ENCODE results near the gene ADAM10.

Gene ADAM10

DNA sequence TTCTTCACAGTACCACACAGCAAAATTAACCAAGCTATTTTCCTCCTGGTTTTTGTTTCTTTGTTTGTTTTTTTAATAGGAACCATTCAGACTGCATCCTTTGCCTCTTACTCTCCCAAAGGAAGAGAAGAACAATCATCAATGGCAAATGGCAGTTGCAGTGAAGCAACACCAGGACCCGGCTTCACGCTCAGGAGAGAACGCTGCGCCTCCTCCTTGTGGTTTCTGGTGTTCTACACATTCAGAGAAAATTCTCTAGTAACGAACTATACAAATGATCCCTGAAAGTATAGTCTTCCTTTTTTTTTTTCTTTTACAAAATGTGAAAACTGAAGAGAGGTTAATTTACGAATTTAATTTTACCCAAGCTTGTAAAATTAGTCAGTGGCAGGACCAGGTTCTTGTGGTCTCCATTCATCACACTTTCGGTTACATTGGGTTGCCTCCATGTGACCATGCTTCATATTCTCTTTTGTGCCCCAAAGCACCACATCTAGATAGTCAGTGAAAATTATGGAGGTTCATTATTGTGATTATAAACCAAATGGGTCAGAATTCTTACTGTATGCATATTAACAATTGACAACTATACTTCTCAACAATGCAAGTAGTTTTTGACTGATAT is 11.0 kb upstream of the ADAM10 start:
- TF ChIP-seq, protein P1, sequence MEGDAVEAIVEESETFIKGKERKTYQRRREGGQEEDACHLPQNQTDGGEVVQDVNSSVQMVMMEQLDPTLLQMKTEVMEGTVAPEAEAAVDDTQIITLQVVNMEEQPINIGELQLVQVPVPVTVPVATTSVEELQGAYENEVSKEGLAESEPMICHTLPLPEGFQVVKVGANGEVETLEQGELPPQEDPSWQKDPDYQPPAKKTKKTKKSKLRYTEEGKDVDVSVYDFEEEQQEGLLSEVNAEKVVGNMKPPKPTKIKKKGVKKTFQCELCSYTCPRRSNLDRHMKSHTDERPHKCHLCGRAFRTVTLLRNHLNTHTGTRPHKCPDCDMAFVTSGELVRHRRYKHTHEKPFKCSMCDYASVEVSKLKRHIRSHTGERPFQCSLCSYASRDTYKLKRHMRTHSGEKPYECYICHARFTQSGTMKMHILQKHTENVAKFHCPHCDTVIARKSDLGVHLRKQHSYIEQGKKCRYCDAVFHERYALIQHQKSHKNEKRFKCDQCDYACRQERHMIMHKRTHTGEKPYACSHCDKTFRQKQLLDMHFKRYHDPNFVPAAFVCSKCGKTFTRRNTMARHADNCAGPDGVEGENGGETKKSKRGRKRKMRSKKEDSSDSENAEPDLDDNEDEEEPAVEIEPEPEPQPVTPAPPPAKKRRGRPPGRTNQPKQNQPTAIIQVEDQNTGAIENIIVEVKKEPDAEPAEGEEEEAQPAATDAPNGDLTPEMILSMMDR (IDR thresholded peaks at IDR 0.05; ENCODE audit: low read depth, low read length), result no peak
- H3K4me3 ChIP-seq (ENCODE audit: low read depth, low read length), result no peak overlapping the region
- no peak for DNase-seq (ENCODE audit: low read depth, low spot score)
- in situ Hi-C loops (cut with HindIII; ENCODE audit: low sequenced_read_pairs), result no loop called here

DNA sequence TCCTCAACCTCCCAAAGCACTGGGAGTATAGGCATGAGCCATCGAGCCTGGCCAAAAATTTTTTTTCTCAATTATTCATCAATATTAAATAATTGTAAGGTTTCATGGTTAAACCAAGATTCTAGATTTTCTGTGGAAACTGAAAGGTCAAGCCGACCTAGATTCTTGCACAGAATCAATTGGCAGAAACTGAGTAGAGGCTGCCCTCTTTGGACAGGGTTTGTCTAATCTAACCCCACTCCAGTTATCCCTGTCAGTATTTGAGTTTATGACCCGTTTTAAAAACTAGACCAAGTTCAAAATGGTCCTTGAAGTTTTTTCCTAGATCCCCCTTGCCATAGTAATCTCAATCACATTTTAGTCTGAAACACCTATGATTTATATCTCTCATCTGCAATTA is 8.6 kb upstream of the ADAM10 start:
- no peak overlapping the region for H3K4me3 ChIP-seq (ENCODE audit: low read depth, low read length)
- TF ChIP-seq, protein P1 (IDR thresholded peaks at IDR 0.05; ENCODE audit: low read depth, low read length), result peak; percentile 34
- in situ Hi-C loops (cut with HindIII; ENCODE audit: low sequenced_read_pairs), result no loop called here
- no peak for DNase-seq (ENCODE audit: low read depth, low spot score)

DNA sequence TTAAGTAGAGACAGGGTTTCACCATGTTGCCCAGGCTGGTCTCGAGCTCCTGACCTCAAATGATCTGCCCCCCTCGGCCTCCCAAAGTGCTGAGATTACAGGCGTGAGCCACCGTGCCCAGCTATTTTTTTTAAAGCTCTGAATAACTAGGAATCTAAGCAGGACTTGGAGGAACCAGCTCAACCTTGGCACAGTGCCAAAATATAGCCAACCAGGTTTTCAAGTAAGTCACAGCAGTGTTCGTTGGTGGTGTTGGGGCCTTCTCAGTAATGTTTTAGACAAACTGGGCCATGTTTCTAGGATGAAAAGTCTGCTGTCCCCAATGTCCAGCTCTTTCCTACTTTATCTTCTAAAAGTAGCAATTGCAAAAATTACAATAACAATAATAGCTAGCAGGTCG is 6.4 kb upstream of the ADAM10 start:
- no peak for DNase-seq (ENCODE audit: low read depth, low spot score)
- H3K4me3 ChIP-seq (ENCODE audit: low read depth, low read length), result no peak overlapping the region
- in situ Hi-C loops (cut with HindIII; ENCODE audit: low sequenced_read_pairs), result no loop called here
- TF ChIP-seq, protein P1 (IDR thresholded peaks at IDR 0.05; ENCODE audit: low read depth, low read length), result no peak

DNA sequence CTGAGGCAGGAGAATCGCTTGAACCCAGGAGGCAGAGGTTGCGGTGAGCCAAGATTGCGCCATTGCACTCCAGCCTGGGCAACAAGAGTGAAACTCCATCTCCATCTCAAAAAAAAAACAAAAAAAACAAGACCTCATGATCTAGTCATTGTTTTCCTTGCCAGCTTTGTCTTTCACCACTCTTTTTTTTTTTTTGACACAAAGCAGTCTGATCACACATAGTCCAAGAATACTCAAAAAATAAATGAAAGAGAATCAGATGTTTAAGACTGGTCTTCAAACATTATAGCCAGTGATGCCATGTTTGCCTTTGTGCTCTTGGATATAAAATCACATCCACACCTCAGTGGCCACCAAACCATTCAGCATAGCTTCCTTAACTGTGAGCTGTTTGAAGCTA is 5.8 kb upstream of the ADAM10 start:
- in situ Hi-C loops (cut with HindIII; ENCODE audit: low sequenced_read_pairs), result no loop called here
- DNase-seq (ENCODE audit: low read depth, low spot score), result no peak
- TF ChIP-seq, protein P1 (IDR thresholded peaks at IDR 0.05; ENCODE audit: low read depth, low read length), result no peak
- no peak overlapping the region for H3K4me3 ChIP-seq (ENCODE audit: low read depth, low read length)

DNA sequence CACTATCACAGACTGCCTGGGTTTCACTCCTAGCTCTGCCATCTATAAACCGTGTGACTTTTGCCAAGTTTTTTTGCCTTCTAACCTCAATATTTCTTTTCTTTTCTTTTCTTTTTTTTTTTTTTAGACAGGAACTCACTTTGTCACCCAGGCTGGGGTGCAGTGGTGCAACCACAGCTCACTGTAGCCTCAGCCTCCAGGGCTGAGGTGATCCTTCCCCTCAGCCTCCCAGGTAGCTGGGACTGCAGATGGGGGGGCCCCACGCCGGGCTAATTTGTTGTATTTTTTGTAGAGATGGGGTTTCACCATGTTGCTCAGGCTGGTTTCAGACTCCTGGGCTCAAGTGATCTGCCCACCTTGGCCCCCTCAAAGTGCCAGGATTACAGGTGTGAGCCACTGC is 3.2 kb upstream of the ADAM10 start:
- in situ Hi-C loops (cut with HindIII; ENCODE audit: low sequenced_read_pairs), result no loop called here
- TF ChIP-seq, protein P1 (IDR thresholded peaks at IDR 0.05; ENCODE audit: low read depth, low read length), result no peak
- no peak overlapping the region for H3K4me3 ChIP-seq (ENCODE audit: low read depth, low read length)
- no peak for DNase-seq (ENCODE audit: low read depth, low spot score)

DNA sequence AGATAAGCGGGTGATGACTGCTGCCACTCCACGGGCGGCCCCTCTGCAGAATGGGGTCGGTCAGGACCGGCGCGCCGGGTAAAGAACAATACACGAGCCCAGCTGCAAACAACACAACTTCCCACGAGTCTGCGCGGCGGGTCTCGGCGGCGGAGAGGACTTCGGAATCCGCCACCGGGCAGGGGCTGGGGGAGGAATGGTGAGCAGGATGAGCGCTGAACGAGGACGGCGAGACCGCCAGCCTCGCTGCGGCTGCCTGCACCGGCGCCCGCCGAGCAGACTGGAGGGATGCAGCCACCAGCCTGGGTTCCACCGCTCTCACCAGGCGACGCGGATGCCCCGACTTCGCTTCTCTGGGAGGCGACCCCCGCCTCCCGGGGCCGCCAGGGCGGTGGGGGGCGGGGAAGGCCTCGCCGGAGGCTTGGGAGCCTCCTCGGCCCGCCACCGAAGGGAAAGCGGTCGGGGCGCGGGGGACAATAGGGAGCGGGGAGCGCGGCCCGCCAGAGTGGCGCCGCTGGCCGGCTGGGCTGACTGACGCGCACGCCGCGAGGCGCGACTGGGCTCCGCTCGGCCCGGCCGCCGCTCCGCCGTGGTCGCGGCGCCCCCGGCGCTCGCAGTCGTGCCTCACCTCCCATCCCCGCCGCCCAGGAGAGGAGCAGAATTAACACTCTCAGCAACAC is 515 bp downstream of the ADAM10 start:
- TF ChIP-seq, protein P1 (IDR thresholded peaks at IDR 0.05; ENCODE audit: low read depth, low read length), result no peak
- peak; percentile 44 for DNase-seq (ENCODE audit: low read depth, low spot score)
- H3K4me3 ChIP-seq (ENCODE audit: low read depth, low read length), result peak overlapping the region; percentile 71
- in situ Hi-C loops (cut with HindIII; ENCODE audit: low sequenced_read_pairs), result no loop called here

All from astrocyte of the spinal cord (primary cell).